GM18519 (cell line): Measurements from ENCODE around the gene AFM.
"Not testable (repeated sequence)": the region's sequence is repeated elsewhere in the genome, so short reads cannot be mapped to it uniquely, and the experiment has no call there.

Experiments used
- ATAC-seq: cut with Tn5 transposase; IDR thresholded peaks from one replicate; pipeline ENCODE4 v1.9.1; 2021; ENCODE audit warnings: mild to moderate bottlenecking, moderate library complexity; ENCODE audit not compliant: unreplicated experiment, low FRiP score

Gene AFM

DNA sequence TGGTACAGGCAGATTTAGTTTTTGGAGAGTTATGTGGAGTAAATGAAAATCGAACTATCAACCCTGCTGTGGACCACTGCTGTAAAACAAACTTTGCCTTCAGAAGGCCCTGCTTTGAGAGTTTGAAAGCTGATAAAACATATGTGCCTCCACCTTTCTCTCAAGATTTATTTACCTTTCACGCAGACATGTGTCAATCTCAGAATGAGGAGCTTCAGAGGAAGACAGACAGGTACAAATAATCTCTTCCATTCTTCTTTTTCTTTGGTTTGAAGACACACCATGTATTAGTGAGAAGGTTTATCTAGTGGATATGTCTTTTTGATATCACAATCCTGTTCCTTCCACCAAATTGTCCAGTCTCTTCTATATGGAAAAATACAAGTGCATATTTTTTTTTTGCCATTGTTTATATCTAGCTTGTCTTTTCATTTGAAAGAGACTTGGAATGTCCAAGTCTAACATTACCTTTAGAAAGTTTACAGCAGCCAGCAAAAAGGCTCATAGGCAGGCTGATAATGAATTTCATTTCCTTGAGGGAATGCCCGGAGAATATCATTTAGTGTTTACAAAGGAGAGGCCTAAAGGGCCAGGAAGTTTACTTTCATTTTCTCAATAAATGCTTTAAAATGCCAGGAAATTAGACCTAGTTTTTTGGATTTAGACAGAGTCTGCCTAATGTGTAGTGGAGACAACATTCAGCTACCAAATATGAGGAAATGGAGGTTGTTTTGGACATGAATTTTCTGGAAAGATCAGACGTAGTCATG is 18.6 kb downstream of the AFM start:
- no peak for ATAC-seq

DNA sequence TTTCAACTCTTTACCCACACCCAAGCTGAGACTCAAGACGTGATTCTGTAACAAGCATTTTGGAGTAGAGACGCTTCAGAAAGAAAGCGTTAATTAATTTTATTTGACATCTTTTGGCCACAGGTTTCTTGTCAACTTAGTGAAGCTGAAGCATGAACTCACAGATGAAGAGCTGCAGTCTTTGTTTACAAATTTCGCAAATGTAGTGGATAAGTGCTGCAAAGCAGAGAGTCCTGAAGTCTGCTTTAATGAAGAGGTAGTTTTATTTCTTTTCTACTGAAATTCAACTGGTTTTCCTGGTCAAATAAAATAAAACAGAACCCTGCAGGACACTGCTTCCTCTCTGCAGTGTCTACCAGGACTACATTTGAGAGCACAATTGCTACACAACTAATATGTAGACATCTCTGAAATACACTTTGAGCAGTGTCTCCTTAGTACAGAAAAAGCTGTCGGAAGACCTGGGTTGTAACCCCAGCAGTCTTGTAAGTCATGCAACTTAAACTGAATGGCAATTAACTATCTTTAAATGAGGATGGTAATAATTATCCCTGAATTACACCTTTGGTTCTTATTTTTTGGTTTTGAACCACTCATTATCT is 20.2 kb downstream of the AFM start:
- no peak for ATAC-seq

DNA sequence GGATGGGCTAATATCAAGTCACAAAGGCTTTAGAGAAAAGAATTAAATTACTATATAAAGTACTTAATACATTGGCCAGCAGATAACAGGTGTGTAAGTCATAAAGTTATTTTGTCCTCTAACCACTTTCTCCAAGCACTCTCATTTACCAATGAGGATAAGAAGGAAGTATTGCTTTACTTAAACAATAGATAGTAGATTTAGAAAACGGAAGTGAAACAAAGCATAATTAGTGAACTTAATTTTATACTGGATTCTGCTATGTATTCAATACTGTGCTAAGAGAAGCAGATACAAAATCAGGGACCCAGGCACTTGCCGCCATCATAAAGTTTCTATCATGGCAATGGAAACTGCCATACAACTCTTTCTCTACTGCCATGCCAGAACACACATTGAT is 24.0 kb downstream of the AFM start:
- no peak for ATAC-seq

DNA sequence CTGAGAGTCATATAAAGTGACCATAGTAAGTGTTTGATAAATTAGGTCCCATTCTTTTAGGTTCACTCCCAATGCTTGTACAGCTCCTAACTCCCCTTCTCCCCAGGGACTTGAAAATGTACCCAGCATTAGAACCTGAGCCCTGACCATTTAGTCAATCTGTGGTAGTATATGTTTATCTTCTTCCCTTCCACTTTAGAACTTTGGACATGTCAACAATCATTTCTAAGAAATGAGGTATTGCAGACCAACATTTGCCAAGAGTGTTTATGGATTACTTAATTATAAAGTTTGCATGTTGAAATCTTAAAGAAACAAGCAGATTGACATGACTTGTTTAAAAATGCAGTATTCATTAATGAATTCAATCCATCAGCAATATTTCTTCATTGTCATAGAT is 26.0 kb downstream of the AFM start:
- ATAC-seq, result no peak

DNA sequence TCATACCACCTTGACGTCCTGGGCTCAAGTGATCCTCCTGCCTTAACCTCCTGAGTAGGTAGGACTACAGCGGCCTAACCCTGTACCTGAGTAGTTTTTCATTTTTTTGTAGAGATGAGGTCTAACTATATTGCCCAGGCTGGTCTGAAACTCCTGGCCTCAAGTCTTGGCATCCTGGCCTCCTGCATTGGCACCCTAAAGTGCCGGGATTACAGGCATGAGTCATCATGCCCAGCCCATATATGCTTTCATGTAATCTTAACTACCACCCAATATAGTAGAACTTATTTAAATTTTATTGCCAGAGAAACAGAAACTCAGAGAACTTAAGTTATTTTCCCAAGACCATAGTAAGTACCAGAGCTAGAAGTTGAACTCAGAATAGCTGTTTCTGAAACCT is 27.1 kb downstream of the AFM start:
- no peak for ATAC-seq

DNA sequence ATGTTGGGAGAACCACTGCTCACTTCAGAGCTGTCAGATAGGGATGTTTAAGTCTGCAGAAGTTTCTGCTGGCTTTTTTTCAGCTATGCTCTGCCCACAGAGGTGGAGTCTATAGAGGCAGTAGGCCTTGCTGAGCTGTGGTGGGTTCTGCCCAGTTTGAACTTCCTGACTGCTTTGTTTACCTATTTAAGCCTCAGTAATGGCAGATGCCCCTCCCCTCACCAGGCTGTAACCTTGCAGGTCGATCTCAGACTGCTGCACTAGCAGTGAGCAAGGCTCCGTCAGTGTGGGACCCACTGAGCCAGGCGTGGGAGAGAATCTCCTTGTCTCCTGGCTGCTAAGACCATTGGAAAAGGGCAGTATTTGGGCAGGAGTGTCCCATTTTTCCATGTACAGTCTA is 36.8 kb downstream of the AFM start:
- no peak for ATAC-seq

DNA sequence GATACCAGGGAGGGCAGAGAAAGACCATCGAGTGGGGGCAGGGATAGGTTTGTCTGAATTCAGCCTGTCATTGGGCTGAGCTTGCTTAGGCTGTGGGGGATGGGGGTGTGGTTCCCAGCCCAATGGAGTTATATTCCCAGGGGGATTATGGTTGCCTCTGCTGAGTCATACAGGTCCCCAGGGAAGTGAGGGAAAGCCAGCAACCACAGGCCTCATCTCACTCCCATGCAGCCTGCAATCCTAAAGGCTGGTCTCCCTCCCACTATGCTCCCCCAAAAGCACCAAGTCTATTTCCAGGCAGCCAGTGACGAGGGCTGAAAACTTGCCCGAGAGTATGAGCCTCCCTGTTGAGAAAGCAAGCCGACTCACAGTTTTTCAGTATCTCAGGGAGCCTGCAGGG is 39.3 kb downstream of the AFM start:
- no peak for ATAC-seq

DNA sequence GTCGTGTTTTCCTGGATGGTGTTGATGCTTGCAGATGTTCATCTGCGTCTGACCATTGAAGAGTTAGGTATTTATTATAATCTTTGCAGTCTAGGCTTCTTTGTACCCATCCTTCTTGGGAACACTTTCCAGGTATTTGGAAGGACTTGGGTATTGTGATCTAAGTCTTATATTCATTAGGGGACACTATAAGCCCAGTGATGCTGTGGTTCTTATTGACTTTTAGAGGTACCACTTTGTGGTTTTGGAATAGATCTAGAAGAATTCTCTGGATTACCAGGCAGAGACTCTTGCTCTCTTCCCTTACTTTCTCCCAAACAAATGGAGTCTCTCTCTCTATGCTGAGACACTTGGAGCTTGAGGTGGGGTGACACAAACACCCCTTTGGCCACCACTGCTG is 41.6 kb downstream of the AFM start:
- ATAC-seq, result no peak

DNA sequence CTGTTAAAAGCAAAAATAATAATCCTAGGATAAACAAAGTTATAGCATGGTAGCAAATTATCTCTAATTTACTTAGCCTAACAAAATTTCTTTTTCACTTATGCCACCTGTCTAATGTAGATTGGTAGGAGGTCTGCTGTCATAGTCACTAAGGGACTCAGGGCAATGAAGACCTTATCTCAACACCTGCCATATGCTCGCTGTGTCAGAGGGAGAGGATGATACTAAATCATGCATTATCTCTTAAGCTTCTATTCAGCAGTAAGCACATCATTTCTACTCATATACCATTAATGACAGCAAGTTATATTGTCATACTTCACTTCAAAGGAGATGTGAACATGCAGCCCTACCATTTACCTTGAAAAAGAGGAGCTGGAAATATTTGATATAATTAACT is 44.1 kb downstream of the AFM start:
- ATAC-seq, result no peak

DNA sequence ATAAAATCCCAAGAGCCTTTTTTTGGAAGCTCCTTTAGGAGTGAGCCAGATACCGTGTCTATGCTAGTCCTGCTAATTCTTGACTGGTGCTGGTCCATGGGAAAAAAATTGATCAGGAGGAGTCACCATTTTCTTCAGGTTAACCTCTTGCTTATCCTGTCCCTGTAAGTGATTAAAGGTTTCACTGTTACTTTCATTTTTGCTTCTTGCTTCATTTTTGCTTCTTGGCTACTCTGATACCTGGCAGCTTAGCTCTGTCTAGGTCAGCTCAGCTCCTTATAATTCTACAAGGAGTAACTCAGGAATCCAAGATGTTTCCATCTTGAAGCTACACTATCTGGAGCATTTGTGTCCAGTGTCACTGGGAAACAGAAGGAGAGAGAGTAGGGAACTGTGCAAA is 45.7 kb downstream of the AFM start:
- ATAC-seq, result no peak

DNA sequence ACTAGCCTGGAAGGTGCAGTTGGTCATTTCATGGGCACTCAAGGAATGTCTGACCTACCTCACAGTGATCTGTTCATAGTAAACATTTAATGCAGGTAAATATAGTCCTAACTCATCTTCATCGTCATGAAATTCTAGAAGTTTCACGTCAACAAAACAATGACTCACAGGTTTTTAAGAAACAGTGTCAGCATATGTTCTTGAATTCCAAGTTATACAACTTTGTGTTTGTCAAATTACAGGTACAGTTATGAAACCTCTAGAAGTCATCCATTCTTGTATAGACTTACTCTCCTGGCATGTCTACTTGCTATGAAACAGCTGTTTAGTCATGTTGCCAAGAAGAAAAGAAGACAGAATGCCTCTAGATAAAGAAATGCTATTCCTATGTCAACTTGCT is 46.6 kb downstream of the AFM start:
- ATAC-seq, result no peak

DNA sequence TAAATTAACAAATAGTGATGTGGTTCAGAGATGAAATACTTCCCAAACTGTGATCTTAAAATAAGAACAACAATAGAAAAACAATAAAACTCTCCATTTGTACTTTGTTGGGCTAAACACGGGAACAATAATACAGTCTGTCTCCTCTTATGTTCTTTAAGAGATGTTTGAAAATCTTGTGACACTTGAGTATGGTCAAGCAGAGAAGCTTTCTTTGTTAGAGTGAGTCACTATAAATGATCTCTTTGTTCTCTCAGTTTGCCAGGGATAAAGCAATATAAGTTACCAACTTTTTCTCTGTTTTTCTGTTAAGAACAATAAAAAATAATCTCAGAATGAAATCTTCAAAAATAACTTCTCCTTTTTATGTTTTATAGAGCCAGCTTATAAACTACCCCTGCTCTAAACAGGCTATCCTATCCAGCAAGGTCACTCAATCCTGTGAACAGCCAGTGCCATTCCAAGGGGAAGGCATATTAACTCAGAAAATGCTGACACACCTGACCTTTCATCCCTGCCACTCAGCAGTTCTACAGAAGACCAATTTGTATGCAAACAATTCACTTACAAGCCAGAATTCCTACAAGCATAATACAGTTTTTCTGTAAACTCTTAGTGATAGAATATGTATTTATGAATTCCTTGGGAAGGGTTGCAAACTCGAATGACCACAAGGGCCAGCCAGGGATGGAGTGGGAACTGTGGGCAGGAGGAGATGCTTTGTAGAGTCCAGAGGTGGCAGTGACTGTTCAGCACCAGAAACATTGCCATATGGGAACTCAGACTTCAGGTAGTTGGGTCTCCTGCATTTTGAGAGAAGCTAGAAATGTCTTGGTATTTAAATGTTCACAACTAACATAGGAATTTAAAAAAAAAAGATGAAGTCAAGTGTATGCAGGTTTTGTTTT is 52.2 kb downstream of the AFM start:
- no peak for ATAC-seq

DNA sequence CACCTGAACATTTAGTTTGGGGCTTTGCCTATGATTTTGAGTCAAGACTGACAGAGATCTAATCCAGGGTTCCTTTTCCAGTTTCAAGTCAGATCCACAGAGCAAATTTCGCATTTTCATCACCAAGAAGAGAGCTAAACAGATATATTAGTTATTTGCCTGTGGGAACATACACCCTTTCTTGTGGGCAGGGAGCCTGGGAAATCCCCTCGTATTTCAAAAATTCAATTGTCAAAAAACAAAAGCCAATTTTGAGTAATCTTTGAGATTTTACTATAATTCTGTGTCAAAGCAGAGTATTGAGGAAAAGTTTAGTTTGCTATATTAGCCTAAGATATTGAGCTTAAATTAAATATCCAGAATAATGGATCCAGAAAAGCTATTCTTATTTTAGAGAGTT is 56.6 kb downstream of the AFM start:
- ATAC-seq, result no peak

DNA sequence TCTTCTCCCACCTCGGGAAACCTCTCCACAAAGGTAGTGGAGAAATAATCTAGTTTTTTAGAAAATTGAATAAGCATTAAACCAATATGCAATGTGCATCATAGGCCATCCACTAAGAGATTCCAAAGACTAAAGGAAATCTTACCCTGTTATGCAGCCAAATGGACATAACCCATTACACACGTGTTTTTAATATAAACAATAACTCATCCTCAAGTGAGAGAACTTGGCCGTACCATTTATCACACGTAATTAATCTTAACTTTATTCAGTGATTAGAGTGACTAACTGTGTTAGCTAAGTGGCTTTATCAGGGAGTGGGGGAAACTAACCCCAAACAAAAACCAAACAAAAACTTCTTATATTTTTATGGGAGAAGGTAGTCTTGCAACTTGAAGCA is 57.8 kb downstream of the AFM start:
- no peak for ATAC-seq

DNA sequence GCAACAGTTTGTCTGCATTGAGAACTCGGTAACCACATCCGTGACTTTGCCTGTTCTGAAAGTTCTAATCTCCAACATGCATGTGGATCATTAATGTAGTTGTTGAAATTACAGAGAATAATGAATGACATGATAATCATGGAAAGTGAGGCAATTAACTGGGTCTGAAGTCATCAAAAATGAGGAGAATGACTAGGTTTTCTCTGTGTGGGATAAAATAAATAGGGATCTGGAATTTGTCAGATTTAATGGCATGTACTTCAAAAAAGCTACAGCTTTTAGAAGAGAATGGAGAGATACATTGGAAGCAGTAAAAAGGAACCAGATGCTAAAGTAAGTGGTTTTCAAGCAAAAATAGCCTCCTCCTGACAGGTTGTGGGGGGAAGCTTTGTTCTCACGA is 59.3 kb downstream of the AFM start:
- no peak for ATAC-seq

DNA sequence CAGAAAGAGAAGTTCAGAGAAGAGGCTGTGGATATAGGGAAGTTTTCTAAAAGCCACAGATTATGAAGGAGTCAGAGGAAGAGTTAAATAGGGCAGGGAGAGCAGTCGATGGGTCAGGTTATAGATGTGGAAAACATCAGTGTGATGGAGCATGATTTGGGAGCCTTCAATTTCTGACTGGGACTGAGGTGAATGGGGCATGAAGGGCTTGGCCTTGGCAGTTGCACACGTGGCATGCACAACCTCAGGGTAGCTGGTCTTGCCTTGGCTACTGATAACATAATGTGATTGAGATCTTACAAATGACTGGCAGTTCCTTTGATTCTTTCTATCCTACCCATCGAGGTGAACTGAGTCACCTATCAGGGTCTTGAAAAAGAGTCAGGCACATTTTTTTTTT is 59.7 kb downstream of the AFM start:
- no peak for ATAC-seq

DNA sequence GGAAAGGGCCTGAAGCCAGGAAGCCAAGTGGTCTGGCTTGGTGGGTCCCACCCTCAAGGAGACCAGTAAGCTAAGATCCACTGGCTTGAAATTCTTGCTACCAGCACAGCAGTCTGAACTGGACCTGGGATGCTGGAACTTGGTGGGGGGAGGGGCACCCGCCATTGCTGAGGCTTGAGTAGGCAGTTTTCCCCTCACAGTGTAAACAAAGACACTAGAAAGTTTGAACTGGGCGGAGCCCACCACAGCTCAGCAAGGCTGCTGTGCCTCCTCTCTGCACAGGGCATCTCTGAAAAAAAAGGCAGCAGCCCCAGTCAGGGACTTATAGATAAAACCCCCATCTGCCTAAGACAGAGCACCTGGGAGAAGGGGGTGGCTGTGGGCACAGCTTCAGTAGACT is 63.1 kb downstream of the AFM start:
- ATAC-seq, result no peak

DNA sequence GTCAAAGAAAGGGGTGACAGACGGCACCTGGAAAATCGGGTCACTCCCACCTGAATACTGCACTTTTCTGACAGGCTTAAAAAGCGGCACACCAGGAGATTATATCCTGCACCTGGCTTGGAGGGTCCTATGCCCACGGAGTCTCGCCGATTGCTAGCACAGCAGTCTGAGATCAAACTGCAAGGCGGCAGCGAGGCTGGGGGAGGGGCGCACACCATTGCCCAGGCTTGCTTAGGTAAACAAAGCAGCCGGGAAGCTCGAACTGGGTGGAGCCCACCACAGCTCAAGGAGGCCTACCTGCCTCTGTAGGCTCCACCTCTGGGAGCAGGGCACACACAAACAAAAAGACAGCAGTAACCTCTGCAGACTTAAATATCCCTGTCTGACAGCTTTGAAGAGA is 69.3 kb downstream of the AFM start:
- not testable (repeated sequence) for ATAC-seq
